ENCODE measurements around the gene ZNF827.

Gene ZNF827

DNA sequence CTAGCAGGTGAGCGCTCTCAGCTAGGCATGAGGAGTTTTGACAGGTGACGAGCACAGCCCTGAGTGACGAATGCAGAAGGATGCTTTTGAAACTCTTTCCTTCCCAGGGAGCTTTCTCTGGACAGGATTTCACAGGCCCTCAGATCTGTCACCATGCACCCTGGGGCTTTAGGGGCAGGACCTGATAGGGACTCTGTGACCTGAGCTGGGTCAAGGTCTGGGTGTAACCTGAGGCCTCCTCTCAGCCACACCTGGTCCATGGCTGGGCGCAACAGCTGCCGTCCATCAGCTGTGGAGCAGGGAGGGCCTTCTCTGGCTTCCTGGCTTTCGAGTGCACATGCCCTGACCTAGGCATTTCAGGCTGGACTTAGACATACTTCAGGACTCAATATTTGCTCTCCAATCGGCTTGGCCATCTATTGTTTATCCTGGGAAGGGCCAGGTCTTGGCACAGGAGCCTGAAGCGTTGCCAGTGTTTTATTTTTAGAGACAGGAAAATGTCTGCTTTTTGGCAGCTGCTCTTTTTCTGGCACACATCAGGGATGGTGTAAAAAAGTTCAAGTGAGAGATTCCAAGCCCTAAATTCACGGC lies 202.3 kb downstream of the ZNF827 start:
- no peak overlapping the region for H3K4me3 ChIP-seq (ENCODE audit: control insufficient read depth, low read depth, low read length)
- TF ChIP-seq, protein P1, sequence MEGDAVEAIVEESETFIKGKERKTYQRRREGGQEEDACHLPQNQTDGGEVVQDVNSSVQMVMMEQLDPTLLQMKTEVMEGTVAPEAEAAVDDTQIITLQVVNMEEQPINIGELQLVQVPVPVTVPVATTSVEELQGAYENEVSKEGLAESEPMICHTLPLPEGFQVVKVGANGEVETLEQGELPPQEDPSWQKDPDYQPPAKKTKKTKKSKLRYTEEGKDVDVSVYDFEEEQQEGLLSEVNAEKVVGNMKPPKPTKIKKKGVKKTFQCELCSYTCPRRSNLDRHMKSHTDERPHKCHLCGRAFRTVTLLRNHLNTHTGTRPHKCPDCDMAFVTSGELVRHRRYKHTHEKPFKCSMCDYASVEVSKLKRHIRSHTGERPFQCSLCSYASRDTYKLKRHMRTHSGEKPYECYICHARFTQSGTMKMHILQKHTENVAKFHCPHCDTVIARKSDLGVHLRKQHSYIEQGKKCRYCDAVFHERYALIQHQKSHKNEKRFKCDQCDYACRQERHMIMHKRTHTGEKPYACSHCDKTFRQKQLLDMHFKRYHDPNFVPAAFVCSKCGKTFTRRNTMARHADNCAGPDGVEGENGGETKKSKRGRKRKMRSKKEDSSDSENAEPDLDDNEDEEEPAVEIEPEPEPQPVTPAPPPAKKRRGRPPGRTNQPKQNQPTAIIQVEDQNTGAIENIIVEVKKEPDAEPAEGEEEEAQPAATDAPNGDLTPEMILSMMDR (conservative IDR thresholded peaks at IDR 0.05; ENCODE audit: control insufficient read depth, insufficient read depth, low read depth, low read length), result no peak
- DNase-seq (ENCODE audit: low read depth), result peak; percentile 37

DNA sequence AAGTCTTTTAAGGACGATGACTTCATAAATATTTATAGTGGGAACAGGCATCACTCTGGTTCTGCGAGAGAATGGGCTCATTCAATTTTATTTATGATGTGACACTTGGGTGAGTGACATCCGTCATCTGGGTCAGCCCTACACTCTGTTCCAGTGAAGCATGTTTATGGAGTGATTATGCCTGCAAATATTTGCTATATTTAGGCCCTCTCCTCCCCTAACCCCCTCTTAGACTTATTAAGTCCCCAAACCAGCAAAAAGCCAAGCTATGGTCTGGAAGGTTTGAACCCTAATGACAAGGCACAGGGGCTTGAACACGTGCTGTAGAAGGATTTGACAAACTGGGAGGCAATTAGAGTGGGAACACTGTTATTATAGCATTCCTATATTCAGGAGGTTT lies 202.8 kb downstream of the ZNF827 start:
- no peak overlapping the region for H3K4me3 ChIP-seq (ENCODE audit: control insufficient read depth, low read depth, low read length)
- no peak for DNase-seq (ENCODE audit: low read depth)
- TF ChIP-seq, protein P1 (conservative IDR thresholded peaks at IDR 0.05; ENCODE audit: control insufficient read depth, insufficient read depth, low read depth, low read length), result no peak

DNA sequence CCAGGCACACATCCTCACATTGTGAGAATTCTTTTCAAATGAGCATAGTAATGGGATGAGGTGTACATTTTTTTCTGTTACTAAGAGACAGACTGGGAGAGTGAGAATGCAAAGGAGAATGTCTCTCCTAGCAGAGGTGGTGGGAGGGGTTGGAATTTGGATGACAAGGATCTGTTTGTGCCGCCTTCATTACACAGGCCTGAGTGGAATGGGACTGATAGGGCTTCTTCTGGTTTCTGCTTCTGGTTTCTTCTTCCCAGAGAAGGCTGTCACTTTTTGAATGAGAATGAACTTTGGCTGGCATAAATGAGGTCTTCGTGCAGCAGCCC lies 203.3 kb downstream of the ZNF827 start:
- TF ChIP-seq, protein P1 (conservative IDR thresholded peaks at IDR 0.05; ENCODE audit: control insufficient read depth, insufficient read depth, low read depth, low read length), result no peak
- peak; percentile 91 for DNase-seq (ENCODE audit: low read depth)
- H3K4me3 ChIP-seq (ENCODE audit: control insufficient read depth, low read depth, low read length), result no peak overlapping the region

DNA sequence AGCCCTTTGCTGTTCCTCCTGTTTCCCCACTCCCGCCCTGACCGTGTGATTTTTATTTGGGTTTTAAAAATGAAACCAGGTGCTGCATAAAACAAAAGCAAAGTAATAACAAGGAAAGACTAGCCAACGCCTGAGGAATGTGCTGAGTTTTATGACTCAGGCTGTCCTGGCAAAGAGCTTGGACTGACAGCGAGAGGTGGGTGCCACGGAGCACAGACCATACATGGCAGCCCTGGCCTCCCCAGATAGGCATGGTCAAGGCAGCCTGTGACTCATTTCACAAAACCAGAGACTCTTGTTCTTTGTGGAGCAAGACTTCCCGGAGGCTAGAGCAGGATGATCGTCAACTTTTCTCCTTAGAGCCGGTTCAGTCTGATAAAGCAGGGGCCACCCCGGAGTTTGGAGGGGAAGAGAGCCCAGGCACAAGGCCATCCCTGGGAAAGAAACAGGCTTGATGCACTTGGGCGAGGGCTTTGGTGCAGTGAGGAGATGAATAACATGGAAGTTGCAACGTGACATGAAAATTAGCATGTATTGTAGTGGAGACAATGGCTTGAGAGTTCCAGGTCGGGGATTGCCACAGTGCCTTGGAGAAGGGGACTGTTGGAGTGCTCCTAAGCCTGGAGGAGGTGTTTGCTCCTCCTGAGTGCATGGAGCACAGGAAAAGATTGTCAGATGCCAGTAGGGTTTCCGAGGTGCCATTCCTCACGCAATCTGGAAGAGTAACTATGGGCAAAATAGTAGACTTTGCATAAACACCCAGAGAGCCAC lies 203.9 kb downstream of the ZNF827 start:
- DNase-seq (ENCODE audit: low read depth), result peak; percentile 97
- peak overlapping the region; percentile 26 for H3K4me3 ChIP-seq (ENCODE audit: control insufficient read depth, low read depth, low read length)
- TF ChIP-seq, protein P1 (conservative IDR thresholded peaks at IDR 0.05; ENCODE audit: control insufficient read depth, insufficient read depth, low read depth, low read length), result no peak

DNA sequence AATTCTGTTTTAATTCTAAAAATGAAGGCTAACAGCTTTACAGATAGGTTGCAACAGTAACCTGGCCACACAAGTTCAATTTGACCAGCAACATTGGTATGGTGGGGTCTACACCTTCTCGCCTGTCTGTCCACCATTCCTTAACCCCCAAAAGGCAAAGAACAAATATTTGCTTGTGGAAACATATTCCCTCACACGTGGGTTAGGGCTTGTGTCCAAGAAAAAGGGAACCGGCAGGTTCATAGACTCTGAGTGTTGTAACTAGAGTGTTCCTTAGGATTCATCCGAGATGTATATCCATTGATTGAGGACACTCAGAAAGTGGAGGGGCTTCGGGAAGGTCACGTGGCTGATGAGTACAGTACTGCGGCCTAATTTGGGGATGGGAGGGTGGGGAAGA lies 204.6 kb downstream of the ZNF827 start:
- TF ChIP-seq, protein P1 (conservative IDR thresholded peaks at IDR 0.05; ENCODE audit: control insufficient read depth, insufficient read depth, low read depth, low read length), result no peak
- no peak overlapping the region for H3K4me3 ChIP-seq (ENCODE audit: control insufficient read depth, low read depth, low read length)
- DNase-seq (ENCODE audit: low read depth), result peak; percentile 30

DNA sequence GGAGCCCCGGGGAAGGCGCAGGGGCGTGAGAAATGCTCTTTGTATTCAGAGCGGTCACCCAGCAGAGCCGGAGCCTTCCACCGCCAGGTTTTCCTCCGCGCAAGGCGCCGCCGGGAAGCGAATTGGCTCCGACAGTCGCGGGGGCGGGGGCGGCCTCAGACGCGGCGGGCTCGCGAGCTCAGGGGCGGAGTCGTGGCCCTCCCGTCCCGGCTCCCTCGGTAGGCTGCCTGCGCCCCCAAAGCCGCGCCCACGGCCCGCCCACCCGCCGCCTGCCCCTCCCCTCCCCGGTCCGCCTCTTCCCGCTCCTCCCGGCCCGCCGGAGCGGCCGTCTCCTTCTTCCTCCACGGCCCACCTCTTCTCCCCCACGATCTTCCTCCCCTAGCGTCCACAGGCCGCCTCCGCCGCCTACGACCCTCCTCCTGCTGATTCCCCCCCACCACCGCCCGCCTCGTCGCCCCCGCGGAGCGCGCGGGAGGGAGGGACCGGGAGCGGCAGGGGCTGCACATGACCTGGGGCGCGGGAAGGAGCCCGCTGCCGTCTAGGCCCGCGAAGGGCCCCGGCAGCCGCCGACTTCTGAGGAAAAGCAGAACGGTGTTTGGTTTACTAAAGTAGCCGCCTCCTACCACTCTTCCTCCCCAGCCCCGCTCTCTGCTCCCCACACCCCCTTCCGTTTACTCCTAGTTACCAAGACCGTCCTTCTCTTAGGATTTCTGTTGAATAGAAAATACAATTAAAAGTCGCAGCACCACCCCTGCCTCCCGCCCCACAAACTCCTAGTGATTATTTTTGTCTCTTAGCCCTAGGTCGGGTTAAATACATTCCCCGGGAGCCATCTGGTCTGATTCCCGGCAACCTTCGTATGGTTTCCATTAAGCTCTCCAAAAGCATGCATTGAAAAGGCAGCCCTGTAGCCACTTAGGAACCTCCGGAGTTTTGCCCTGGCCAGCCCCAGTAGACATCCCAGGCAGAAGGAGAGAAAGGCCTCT lies 205.4 kb downstream of the ZNF827 start:
- DNase-seq (ENCODE audit: low read depth), result peak; percentile 88
- peak overlapping the region; percentile 51 for H3K4me3 ChIP-seq (ENCODE audit: control insufficient read depth, low read depth, low read length)
- TF ChIP-seq, protein P1 (conservative IDR thresholded peaks at IDR 0.05; ENCODE audit: control insufficient read depth, insufficient read depth, low read depth, low read length), result no peak
